Measurements from ENCODE around the gene PPP1R10. TPM values are rescaled to one million over a fixed set of nuclear protein-coding genes. Genes with fewer than 3 reads are reported as not detected.
A peak's percentile ranks its signal among the peaks of the same experiment; 100 is the strongest.

Gene PPP1R10
- total and polyA plus RNA-seq, 2 of the 13 experiments (the other 11 are each of a cell fraction or from before 2014, with no cell fraction given): 26.3 to 38.4 TPM

- TF ChIP-seq ZNF580 (CRISPR knock-in tag; IDR thresholded peaks at IDR 0.05; ENCODE audit: borderline replicate concordance, low read depth) (peak; percentile 76; the same call in 1 of the 2 replicates), ZNF816 (CRISPR knock-in tag; IDR thresholded peaks at IDR 0.05; ENCODE audit: borderline replicate concordance) (no peak), FUBP1 (CRISPR knock-in tag; IDR thresholded peaks at IDR 0.05; ENCODE audit: borderline replicate concordance) (peak; percentile 90; the same call in 1 of the 2 replicates), ZBTB4 (CRISPR knock-in tag; IDR thresholded peaks at IDR 0.05; ENCODE audit: borderline replicate concordance) (peak; percentile 97), ZNF232 (CRISPR knock-in tag; IDR thresholded peaks at IDR 0.05; ENCODE audit: borderline replicate concordance) (0 out of 2 replicates have a peak, but pooled peaks have one; percentile 27), IRF2 (CRISPR knock-in tag; IDR thresholded peaks at IDR 0.05) (peak; percentile 95; the same call in 1 of the 2 replicates), TEAD3 (CRISPR knock-in tag; optimal IDR thresholded peaks at IDR 0.05; ENCODE audit: borderline replicate concordance) (peak; percentile 78), CHD4 (IDR thresholded peaks at IDR 0.05; ENCODE audit: borderline replicate concordance, low read length) (peak; percentile 59; the same call in 1 of the 2 replicates), AHDC1 (CRISPR knock-in tag; IDR thresholded peaks at IDR 0.05; ENCODE audit: borderline replicate concordance) (peak; percentile 91; the same call in 1 of the 2 replicates), SRF (IDR thresholded peaks at IDR 0.05; ENCODE audit: low read depth, low read length) (no peak), KDM5A (IDR thresholded peaks at IDR 0.05; ENCODE audit: borderline replicate concordance, low read length) (no peak; the same call in 1 of the 2 replicates), ZNF20 (CRISPR knock-in tag; IDR thresholded peaks at IDR 0.05) (no peak)
Measured at GRCh38 chr6:30654798-30655742, 38.0 kb upstream of the PPP1R10 start (continued).
